SU-DHL-6 (cell line): ENCODE data around the gene TEDC2.

ENCODE experiments used
- CTCF ChIP-seq: fragments of 200-600 bp; sonication (generic); IDR thresholded peaks from one replicate; pipeline ENCODE4 v1.5.1; 2017; ENCODE audit warnings: antibody characterized with exemption, mild to moderate bottlenecking, low read length, moderate library complexity; ENCODE audit not compliant: insufficient read depth, poor library complexity, severe bottlenecking
- EZH2phosphoT487 ChIP-seq: fragments of 200-600 bp; sonication (generic), shearing (Covaris generic); conservative IDR thresholded peaks from 2 replicates; pipeline ENCODE4 v1.6.1; 2018; ENCODE audit warnings: mild to moderate bottlenecking, antibody characterized with exemption, low read length, moderate library complexity, mixed read lengths

- TF ChIP-seq CTCF: no peak
- no peak for TF ChIP-seq EZH2phosphoT487
These were observed 15.8 kb downstream of the TEDC2 start for GRCh38 chr16:2475413-2476344.
